Melanocyte of skin (primary cell): Measurements from ENCODE around the gene RFT1. TPM values are rescaled to one million over a fixed set of nuclear protein-coding genes. Genes with fewer than 3 reads are reported as not detected.

ENCODE experiments used
- total RNA-seq, 2 donors: library from RNA; depleted of rRNA; stranded (reverse); fragments of >200 nt; gene quantifications; 2 replicates each; pipeline ENCODE4 v1.2.3, GENCODE V29; 2012

The RFT1 gene
- 10 to 100 TPM in 1 of 2 donors, 1 to 10 TPM in 1; 10.0 to 11.7 TPM for total RNA-seq

DNA sequence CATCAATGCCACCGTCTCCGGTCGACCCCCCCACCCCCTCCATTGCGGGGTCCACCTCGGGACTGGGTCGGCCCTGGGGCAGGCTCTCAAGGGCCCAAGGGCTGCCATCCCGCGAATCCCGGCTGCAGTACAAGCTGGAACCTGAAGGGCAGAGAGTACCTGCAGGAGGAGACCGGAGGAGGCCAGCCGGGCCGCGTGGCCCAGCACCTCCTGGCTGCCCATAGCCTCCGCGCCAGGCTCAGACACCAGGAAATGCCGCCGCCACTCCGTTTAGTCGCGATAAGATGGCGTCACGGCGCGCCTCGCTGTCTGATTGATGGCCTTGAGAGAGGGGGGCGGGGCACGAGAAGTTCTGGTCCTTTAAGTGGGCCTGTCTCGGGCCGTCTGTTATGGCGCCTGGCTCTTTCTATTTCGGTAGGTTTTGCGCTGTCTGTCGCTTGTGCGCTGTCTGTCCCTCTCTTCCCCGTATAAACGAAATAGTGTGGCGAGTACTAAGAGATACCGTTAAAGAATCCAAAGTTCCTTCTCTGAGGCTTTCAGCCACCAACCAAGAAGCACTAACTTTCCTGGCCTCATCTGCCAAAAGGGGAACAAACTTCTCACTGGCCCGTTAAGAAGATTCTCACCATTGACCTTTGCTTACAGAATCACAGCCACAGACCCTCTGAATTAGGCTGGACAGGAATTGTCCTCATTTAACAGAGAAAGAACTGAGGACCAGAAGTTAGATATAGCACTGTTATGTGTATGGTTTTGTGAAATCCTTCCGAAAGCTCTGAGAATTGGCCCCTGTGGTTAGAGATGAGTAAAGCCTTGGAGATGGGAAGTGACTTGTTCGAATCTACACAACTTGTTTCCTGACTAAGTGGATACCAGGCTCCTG is at the start of gene RFT1:
Gene RFT1, minus strand, starts transcription at position 257 of the 883 bp plus-strand sequence. Its CDS starts 35 bp downstream, at position 222.

GRCh38 chr3:53160660-53161449 is 30.6 kb upstream of the RFT1 start, which contains the start of gene PRKCD:
PRKCD (plus strand) TSS chr3:53161209; CDS start chr3:53178423, 17,214 bp downstream.

DNA sequence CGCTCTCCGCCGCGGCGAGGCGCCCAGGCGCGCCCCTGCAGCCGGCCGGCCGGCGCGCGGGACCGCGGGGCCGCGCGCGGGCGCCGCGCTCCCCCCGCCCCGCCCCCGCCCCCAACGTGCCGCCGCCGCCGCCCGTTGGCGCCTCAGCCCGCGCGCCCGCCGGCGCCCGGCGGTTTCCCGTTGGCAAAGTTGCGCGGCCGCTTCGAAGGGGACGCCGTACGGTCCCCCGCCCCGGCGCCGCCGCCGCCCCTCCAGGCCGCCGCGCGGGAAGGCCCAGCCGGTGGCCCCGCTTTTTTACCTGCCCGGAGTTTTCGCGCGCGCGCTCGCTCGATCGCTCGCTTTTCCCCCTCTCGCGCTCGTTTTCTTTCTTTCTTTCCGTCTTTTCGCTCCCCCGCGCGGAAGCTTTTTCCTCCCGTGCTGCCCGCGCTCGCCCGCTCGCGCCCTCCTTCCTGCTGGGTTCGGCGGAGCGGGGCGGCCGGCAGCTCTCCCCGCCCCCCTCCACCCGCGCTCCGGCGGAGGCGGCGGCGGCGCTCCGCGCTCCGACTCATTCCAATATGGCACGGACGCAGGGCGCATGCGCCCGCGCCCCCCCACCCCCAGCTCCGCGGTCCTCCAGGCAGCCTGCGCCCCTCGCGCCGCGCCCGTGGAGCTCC is 84.6 kb downstream of the RFT1 start, which contains the start of gene SFMBT1:
Gene SFMBT1, minus strand, starts transcription at position 556 of the 653 bp plus-strand sequence. CDS start 76,945 bp downstream, outside the sequence.

Other genes starting within 250 kb of the RFT1 start
- 10 to 100 TPM; 13.8 to 14.3 TPM for gene STIMATE, start 232.9 kb downstream of the RFT1 start, total RNA-seq
- 10 to 100 TPM; 12.4 to 14.7 TPM for gene SFMBT1, start 84.4 kb downstream of the RFT1 start, total RNA-seq
- gene PRKCD, start 30.8 kb upstream of the RFT1 start, total RNA-seq, result 10 to 100 TPM in 1 of 2 donors, 1 to 10 TPM in 1; 4.8 to 12.0 TPM
- gene TKT, start 125.6 kb upstream of the RFT1 start, total RNA-seq, result 100 to 1,000 TPM; 487 to 696 TPM
- gene DCP1A, start 217.1 kb upstream of the RFT1 start, total RNA-seq, result 10 to 100 TPM; 24.4 to 27.3 TPM